Peyer's patch (tissue), 4 donors: ENCODE data around the gene NTRK2. TPM values are rescaled to one million over a fixed set of nuclear protein-coding genes. Genes with fewer than 3 reads are reported as not detected.

Experiments
- DNase-seq, 3 donors: peaks; one replicate each; pipeline ENCODE4 v3.0.0-alpha.2; 2017 to 2019
- H3K27ac ChIP-seq, 4 donors: fragments of 200-600 bp; sonication (generic); one replicate each; pipeline ENCODE4 v1.5.1; 2016 to 2019
- H3K27me3 ChIP-seq, 2 donors: fragments of 200-600 bp; sonication (generic); one replicate each; pipeline ENCODE4 v1.5.1; 2019
- H3K36me3 ChIP-seq, 3 donors: fragments of 200-600 bp; sonication (generic); one replicate each; pipeline ENCODE4 v1.5.1; 2016 to 2019
- H3K4me1 ChIP-seq, 4 donors: fragments of 200-600 bp; sonication (generic); one replicate each; pipeline ENCODE4 v1.5.1; 2016 to 2019
- H3K4me3 ChIP-seq, 4 donors: fragments of 200-600 bp; sonication (generic); 1 replicate in 3 of 4; 2 replicates in 1 of 4; pipeline ENCODE4 v1.5.1; 2016 to 2019; ENCODE audit warnings: mild to moderate bottlenecking in 1 of 4
- H3K9me3 ChIP-seq, 4 donors: fragments of 200-600 bp; sonication (generic); one replicate each; pipeline ENCODE4 v1.5.1; 2016 to 2019; ENCODE audit warnings: mild to moderate bottlenecking in 1 of 4
- POLR2A ChIP-seq, 2 donors: fragments of 450-650 bp; IDR thresholded peaks; one replicate each; pipeline ENCODE4 v1.5.1; 2017; ENCODE audit warnings: antibody characterized with exemption in 2 of 2, mild to moderate bottlenecking in 2 of 2, moderate library complexity in 2 of 2
- total RNA-seq, 4 donors: library from RNA; depleted of rRNA; stranded (reverse); fragments of >200 nt; gene quantifications; one replicate each; pipeline ENCODE4 v1.1.0, GENCODE V29; 2016
- TF ChIP-seq, protein P1 (sequence below), 6 experiments: fragments of 450-650 bp in 4 of 6; fragments of 200-600 bp in 2 of 6; sonication (generic) in 1 of 6; IDR thresholded peaks; one replicate each; pipeline ENCODE4 v1.5.1; 2017 to 2019; ENCODE audit warnings: antibody characterized with exemption in 6 of 6, mild to moderate bottlenecking in 3 of 6, moderate library complexity in 1 of 6

The NTRK2 gene
- total RNA-seq, 4 donors from 2014 or later = 0.35 to 1.7 (median 0.84) TPM

DNA sequence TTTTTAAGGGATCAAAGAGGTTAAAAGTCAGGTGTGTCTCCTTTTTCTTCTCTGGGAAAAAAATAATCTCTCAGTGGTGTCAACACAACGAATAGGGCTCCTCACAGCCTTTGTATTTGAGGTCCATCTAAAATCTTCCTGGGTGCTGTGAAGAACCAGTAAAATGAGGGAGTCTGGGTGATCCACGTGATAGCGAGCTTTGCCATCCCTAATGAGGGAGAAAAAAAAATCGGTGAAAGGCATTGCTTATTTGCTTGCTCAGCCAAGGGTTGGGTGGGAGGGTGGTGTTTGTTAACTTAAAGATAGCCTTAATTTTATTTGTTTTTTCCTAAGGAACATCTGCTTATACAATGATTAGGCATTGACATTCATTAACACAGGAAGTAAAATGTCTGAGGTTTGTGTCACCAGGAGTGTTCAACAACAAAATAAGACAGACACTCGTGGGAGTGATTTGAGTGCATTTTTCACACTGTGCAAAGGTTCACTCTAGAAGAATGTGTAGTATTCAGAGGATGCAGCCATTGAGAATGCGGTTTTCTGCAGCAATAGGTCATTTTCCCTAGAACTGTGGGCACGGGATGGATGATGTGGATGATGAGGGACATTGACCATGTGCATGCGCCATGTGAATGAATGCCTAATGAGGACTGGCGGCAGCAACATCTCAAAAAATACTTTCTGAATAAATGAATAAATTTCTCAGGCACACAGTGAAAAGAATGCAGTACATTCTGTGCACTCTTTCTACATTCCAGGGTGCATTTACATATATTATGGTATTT lies 369.5 kb downstream of the NTRK2 start:
- Histone ChIP-seq H3K27ac (no peak overlapping the region), H3K36me3 (no peaks in the 10 kb centered on the region), H3K4me1 (no peaks in the 10 kb centered on the region), H3K4me3 (no peak overlapping the region), H3K9me3 (no peaks in the 10 kb centered on the region), H3K27me3 (no peaks in the 10 kb centered on the region)
- DNase-seq = no peak
- TF ChIP-seq, protein P1, sequence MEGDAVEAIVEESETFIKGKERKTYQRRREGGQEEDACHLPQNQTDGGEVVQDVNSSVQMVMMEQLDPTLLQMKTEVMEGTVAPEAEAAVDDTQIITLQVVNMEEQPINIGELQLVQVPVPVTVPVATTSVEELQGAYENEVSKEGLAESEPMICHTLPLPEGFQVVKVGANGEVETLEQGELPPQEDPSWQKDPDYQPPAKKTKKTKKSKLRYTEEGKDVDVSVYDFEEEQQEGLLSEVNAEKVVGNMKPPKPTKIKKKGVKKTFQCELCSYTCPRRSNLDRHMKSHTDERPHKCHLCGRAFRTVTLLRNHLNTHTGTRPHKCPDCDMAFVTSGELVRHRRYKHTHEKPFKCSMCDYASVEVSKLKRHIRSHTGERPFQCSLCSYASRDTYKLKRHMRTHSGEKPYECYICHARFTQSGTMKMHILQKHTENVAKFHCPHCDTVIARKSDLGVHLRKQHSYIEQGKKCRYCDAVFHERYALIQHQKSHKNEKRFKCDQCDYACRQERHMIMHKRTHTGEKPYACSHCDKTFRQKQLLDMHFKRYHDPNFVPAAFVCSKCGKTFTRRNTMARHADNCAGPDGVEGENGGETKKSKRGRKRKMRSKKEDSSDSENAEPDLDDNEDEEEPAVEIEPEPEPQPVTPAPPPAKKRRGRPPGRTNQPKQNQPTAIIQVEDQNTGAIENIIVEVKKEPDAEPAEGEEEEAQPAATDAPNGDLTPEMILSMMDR (IDR thresholded peaks at IDR 0.05) = no peak
- no peak for TF ChIP-seq POLR2A (IDR thresholded peaks at IDR 0.05)

DNA sequence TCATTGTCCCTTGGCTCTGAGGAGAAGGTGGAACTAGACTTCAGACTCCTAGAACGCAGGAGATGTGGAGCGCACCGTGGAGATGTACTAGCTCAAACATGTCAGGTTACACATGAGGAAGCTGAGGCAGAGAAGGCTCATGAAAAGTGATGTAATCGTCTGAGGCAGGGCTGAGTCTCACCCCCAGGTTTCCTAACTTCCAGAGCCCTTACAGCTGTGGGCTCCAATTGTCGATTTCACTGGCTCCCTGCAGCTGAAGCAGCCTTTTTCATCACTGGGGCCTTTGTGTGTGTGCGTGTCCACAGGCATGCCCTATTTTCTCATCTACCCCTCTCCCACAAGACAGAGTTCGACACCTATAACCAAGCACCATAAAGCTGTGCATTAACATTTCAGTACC lies 370.6 kb downstream of the NTRK2 start:
- H3K27ac ChIP-seq = no peak overlapping the region
- DNase-seq = no peak
- no peaks in the 10 kb centered on the region for H3K9me3 ChIP-seq
- TF ChIP-seq POLR2A (IDR thresholded peaks at IDR 0.05) = no peak
- TF ChIP-seq, protein P1 (IDR thresholded peaks at IDR 0.05) = no peak
- no peaks in the 10 kb centered on the region for H3K36me3 ChIP-seq
- no peak overlapping the region for H3K4me3 ChIP-seq
- H3K27me3 ChIP-seq = no peaks in the 10 kb centered on the region
- no peaks in the 10 kb centered on the region for H3K4me1 ChIP-seq

DNA sequence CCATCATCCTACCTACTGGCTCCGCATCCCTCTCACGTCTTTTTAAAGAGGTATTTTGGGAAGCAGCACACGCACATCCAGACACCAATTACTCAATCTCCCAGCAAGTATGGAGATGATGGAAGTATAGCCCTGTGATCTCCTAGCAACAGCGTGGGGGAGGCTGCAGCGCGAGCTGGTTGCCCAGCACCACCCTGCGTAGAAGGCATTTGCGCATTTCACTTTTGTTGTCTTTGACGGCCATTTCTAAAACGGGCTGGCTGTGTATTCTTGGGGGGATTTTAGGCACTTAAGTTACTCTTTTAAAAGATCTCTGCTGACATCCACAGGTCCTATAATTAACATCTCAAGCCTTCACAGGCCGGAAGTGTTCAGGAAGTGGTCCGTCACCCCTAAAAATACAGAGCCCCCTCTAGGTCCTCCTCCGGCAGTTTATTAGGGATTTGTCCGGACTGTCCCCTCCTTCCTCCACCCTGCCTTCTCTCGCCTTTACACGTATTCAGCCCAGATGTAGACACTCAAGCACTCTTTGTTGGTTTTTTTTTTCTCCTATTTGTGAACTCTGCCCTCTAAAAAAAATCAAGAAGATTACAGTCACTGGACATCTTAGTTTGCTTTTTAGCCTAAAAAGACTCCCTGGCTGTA lies 371.4 kb downstream of the NTRK2 start:
- DNase-seq = no peak
- Histone ChIP-seq H3K27me3 (no peaks in the 10 kb centered on the region), H3K36me3 (no peaks in the 10 kb centered on the region), H3K27ac (no peak overlapping the region), H3K4me3 (no peak overlapping the region), H3K9me3 (no peaks in the 10 kb centered on the region), H3K4me1 (no peaks in the 10 kb centered on the region)
- TF ChIP-seq POLR2A (IDR thresholded peaks at IDR 0.05) = no peak
- TF ChIP-seq, protein P1 (IDR thresholded peaks at IDR 0.05) = no peak

DNA sequence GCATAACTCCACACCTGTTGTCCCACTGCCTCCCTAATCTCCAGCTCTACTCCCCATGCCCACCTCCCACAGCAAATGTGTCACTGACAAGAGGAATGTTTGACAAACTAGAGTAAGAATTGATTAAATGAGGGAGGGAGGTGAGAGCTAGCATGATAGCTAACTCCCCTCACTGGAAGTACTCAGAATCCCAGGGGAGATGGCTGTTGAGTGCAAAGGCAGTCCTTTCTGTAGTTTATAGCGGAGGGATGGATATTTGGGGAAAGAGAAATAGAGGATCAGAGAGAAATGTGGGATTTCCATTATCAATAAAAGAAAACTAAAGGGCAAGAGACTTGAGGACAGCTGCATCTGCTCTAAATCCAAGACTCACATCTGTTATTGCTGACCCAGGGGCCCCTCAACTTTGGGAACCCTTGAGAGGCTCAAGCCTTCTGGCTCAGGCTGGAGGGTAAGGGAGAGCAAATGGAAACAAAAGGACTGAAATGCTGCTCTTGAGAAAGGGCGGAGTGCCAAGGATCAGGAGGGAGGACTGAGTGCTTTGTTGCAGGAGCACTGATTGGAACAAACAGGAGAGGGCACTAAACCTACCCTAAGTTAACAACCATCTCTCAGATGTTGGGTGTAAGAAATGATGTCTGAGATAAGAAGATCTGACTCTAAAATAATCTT lies 372.1 kb downstream of the NTRK2 start:
- TF ChIP-seq POLR2A (IDR thresholded peaks at IDR 0.05) = no peak
- TF ChIP-seq, protein P1 (IDR thresholded peaks at IDR 0.05) = no peak
- Histone ChIP-seq H3K36me3 (no peaks in the 10 kb centered on the region), H3K4me1 (no peaks in the 10 kb centered on the region), H3K4me3 (no peak overlapping the region), H3K9me3 (no peaks in the 10 kb centered on the region), H3K27ac (no peak overlapping the region), H3K27me3 (no peaks in the 10 kb centered on the region)
- DNase-seq = no peak

DNA sequence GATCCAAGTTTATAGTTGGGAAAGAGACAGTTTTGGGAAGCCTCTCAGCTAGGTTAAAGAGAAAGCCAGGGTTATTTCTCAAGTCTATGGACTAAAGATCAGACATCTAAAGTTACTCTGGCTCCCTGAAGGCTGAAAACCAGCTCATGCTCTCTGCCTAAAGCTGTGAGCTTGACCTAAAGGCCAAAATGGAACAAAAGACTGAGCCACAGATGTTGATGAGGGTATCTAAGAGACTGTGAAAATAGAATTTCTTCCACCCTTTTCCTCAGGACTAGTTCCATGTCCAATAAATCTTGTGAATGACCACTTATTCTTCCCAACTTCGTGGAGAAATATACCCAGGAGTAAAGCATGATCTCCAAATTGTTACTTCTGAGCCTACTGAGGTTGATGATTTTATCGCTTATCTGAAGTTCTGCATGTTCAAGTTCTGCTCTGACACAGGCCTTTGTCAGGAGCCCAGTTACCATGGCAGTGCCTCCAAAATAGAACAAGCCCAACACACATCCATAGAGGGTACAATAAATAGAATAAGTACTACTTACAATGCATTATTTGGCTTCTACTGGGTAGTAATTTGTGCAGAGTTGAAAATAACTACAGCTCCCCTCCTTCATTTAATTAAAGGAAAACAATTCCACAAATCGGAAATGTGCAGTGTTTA lies 373.6 kb downstream of the NTRK2 start:
- no peak for TF ChIP-seq POLR2A (IDR thresholded peaks at IDR 0.05)
- TF ChIP-seq, protein P1 (IDR thresholded peaks at IDR 0.05) = no peak
- Histone ChIP-seq H3K4me1 (no peaks in the 10 kb centered on the region), H3K36me3 (no peaks in the 10 kb centered on the region), H3K27ac (no peak overlapping the region), H3K27me3 (no peaks in the 10 kb centered on the region), H3K9me3 (no peaks in the 10 kb centered on the region), H3K4me3 (no peak overlapping the region)
- no peak for DNase-seq
